ENCODE measurements around the gene DGKI. TPM values are rescaled to one million over a fixed set of nuclear protein-coding genes. Genes with fewer than 3 reads are reported as not detected.

DGKI gene
- total RNA-seq, 2 experiments from 2014 or later = 0.46 TPM; not detected in 1

- ChIA-PET CTCF (ENCODE audit: unreplicated experiment) (no interaction called here), POLR2A (no interaction called here)
- no TSS peak for BruUV-seq (replicated peaks)
- Histone ChIP-seq H3K36me3 (ENCODE audit: insufficient read depth, low read length) (no peaks in the 10 kb centered on the region), H4K20me1 (ENCODE audit: insufficient read depth, low read length) (no peaks in the 10 kb centered on the region), H2AFZ (ENCODE audit: low read length) (no peak overlapping the region), H3K4me1 (ENCODE audit: insufficient read depth, low read length, poor library complexity, severe bottlenecking) (no peaks in the 10 kb centered on the region), H3K9me2 (ENCODE audit: insufficient read depth, low read length) (no peaks in the 10 kb centered on the region), H3K9me3 (ENCODE audit: low read length) (no peaks in the 10 kb centered on the region), H3K4me2 (ENCODE audit: low read length) (no peak overlapping the region), H3K79me2 (ENCODE audit: insufficient read depth, low read depth, low read length) (no peaks in the 10 kb centered on the region), H3K27ac (ENCODE audit: low read depth, low read length, poor library complexity, severe bottlenecking) (no peak overlapping the region), H3K4me3 (ENCODE audit: low read depth, low read length, poor library complexity, severe bottlenecking) (no peak overlapping the region)
- no peak for DNase-seq (ENCODE audit: low spot score)
- no peak for TF ChIP-seq EZH2phosphoT487 (IDR thresholded peaks at IDR 0.05; ENCODE audit: borderline replicate concordance, low read depth, low read length)
- TF ChIP-seq, protein P1, sequence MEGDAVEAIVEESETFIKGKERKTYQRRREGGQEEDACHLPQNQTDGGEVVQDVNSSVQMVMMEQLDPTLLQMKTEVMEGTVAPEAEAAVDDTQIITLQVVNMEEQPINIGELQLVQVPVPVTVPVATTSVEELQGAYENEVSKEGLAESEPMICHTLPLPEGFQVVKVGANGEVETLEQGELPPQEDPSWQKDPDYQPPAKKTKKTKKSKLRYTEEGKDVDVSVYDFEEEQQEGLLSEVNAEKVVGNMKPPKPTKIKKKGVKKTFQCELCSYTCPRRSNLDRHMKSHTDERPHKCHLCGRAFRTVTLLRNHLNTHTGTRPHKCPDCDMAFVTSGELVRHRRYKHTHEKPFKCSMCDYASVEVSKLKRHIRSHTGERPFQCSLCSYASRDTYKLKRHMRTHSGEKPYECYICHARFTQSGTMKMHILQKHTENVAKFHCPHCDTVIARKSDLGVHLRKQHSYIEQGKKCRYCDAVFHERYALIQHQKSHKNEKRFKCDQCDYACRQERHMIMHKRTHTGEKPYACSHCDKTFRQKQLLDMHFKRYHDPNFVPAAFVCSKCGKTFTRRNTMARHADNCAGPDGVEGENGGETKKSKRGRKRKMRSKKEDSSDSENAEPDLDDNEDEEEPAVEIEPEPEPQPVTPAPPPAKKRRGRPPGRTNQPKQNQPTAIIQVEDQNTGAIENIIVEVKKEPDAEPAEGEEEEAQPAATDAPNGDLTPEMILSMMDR (conservative IDR thresholded peaks at IDR 0.05; ENCODE audit: low read length) = no peak
- intact Hi-C loops (cut with micrococcal nuclease; ENCODE audit: unreplicated experiment) = no loop called here
Measured at GRCh38 chr7:137771679-137772078, 75.1 kb downstream of the DGKI start.

- Histone ChIP-seq H3K79me2 (ENCODE audit: insufficient read depth, low read depth, low read length) (no peaks in the 10 kb centered on the region), H3K4me2 (ENCODE audit: low read length) (no peak overlapping the region), H4K20me1 (ENCODE audit: insufficient read depth, low read length) (no peaks in the 10 kb centered on the region), H3K27ac (ENCODE audit: low read depth, low read length, poor library complexity, severe bottlenecking) (no peak overlapping the region), H2AFZ (ENCODE audit: low read length) (no peak overlapping the region), H3K4me1 (ENCODE audit: insufficient read depth, low read length, poor library complexity, severe bottlenecking) (no peaks in the 10 kb centered on the region), H3K36me3 (ENCODE audit: insufficient read depth, low read length) (no peaks in the 10 kb centered on the region), H3K4me3 (ENCODE audit: low read depth, low read length, poor library complexity, severe bottlenecking) (no peak overlapping the region), H3K9me2 (ENCODE audit: insufficient read depth, low read length) (no peaks in the 10 kb centered on the region), H3K9me3 (ENCODE audit: low read length) (no peaks in the 10 kb centered on the region)
- intact Hi-C loops (cut with micrococcal nuclease; ENCODE audit: unreplicated experiment) = no loop called here
- no peak for DNase-seq (ENCODE audit: low spot score)
- TF ChIP-seq, protein P1 (conservative IDR thresholded peaks at IDR 0.05; ENCODE audit: low read length) = no peak
- no peak for TF ChIP-seq EZH2phosphoT487 (IDR thresholded peaks at IDR 0.05; ENCODE audit: borderline replicate concordance, low read depth, low read length)
- CTCF ChIA-PET (ENCODE audit: unreplicated experiment) = no interaction called here
- BruUV-seq (replicated peaks) = no TSS peak
- POLR2A ChIA-PET = no interaction called here
Measured at GRCh38 chr7:137771273-137771672, 75.5 kb downstream of the DGKI start.

GRCh38 chr7:137768366-137768765 lies 78.4 kb downstream of the DGKI start:
- intact Hi-C loops (cut with micrococcal nuclease; ENCODE audit: unreplicated experiment) = no loop called here
- H3K79me2 ChIP-seq (ENCODE audit: insufficient read depth, low read depth, low read length) = no peaks in the 10 kb centered on the region
- H3K4me3 ChIP-seq (ENCODE audit: low read depth, low read length, poor library complexity, severe bottlenecking) = no peak overlapping the region
- H3K4me1 ChIP-seq (ENCODE audit: insufficient read depth, low read length, poor library complexity, severe bottlenecking) = no peaks in the 10 kb centered on the region
- H4K20me1 ChIP-seq (ENCODE audit: insufficient read depth, low read length) = no peaks in the 10 kb centered on the region
- no peaks in the 10 kb centered on the region for H3K9me2 ChIP-seq (ENCODE audit: insufficient read depth, low read length)
- no peak for DNase-seq (ENCODE audit: low spot score)
- H3K9me3 ChIP-seq (ENCODE audit: low read length) = no peaks in the 10 kb centered on the region
- H3K27ac ChIP-seq (ENCODE audit: low read depth, low read length, poor library complexity, severe bottlenecking) = no peak overlapping the region
- no peak overlapping the region for H3K4me2 ChIP-seq (ENCODE audit: low read length)
- H3K36me3 ChIP-seq (ENCODE audit: insufficient read depth, low read length) = no peaks in the 10 kb centered on the region
- POLR2A ChIA-PET = no interaction called here
- BruUV-seq (replicated peaks) = no TSS peak
- CTCF ChIA-PET (ENCODE audit: unreplicated experiment) = no interaction called here
- TF ChIP-seq EZH2phosphoT487 (IDR thresholded peaks at IDR 0.05; ENCODE audit: borderline replicate concordance, low read depth, low read length) = no peak
- TF ChIP-seq, protein P1 (conservative IDR thresholded peaks at IDR 0.05; ENCODE audit: low read length) = no peak
- no peak overlapping the region for H2AFZ ChIP-seq (ENCODE audit: low read length)
